Measurements from ENCODE around the gene MFSD1. TPM values are rescaled to one million over a fixed set of nuclear protein-coding genes. Genes with fewer than 3 reads are reported as not detected.

MFSD1 gene
- total and polyA plus RNA-seq, 12 donors: 11.3 to 45.5 (median 23.9) TPM

- no peaks in the 10 kb centered on the region for H3K9me3 ChIP-seq
- no peak for TF ChIP-seq CTCF (IDR thresholded peaks at IDR 0.05)
- H3K27ac ChIP-seq: no peak overlapping the region
- H3K27me3 ChIP-seq: no peaks in the 10 kb centered on the region
- intact Hi-C loops (cut with DNase I): loop anchor here in 1 of 10 donors (5.0 kb wide), 1 partner anchor 421 kb away; no protein-coding TSS in a partner anchor
- DNase-seq: no peak
- 91% methylated on average over 8 of the region's 8 CpGs for WGBS, 2 donors
- no peak for ATAC-seq
- no peak overlapping the region for H3K4me3 ChIP-seq
- no peaks in the 10 kb centered on the region for H3K4me1 ChIP-seq
- H3K36me3 ChIP-seq: no peaks in the 10 kb centered on the region
These were observed 39.5 kb downstream of the MFSD1 start for GRCh38 chr3:158841387-158841786.

GRCh38 chr3:158842976-158843375, 41.1 kb downstream of the MFSD1 start:
- ATAC-seq (no peak), DNase-seq (no peak)
- TF ChIP-seq CTCF (IDR thresholded peaks at IDR 0.05): no peak
- Histone ChIP-seq H3K27me3 (no peaks in the 10 kb centered on the region), H3K9me3 (no peaks in the 10 kb centered on the region), H3K4me3 (no peak overlapping the region), H3K4me1 (no peaks in the 10 kb centered on the region), H3K27ac (no peak overlapping the region), H3K36me3 (no peaks in the 10 kb centered on the region)
- 70 to 75% methylated on average over 3 of the region's 3 CpGs for WGBS, 2 donors
- intact Hi-C loops (cut with DNase I): loop anchor here in 1 of 10 donors (5.0 kb wide), 1 partner anchor 419 kb away; no protein-coding TSS in a partner anchor

GRCh38 chr3:158845765-158846350, 44.0 kb downstream of the MFSD1 start:
- H3K4me1 ChIP-seq: no peaks in the 10 kb centered on the region
- no peaks in the 10 kb centered on the region for H3K9me3 ChIP-seq
- 17 to 18% methylated on average over 5 of the region's 5 CpGs for WGBS, 2 donors
- ATAC-seq (peak in 1 of 8 donors; percentile 25), DNase-seq (peak in 1 of 2 donors; percentile 13)
- peak; percentile 29 to 76 (median 66) for TF ChIP-seq CTCF (IDR thresholded peaks at IDR 0.05)
- no peak overlapping the region for H3K4me3 ChIP-seq
- no peaks in the 10 kb centered on the region for H3K27me3 ChIP-seq
- H3K36me3 ChIP-seq: no peaks in the 10 kb centered on the region
- H3K27ac ChIP-seq: no peak overlapping the region
- intact Hi-C loops (cut with DNase I): loop anchor here in 7 of 10 donors (1.0 to 5.0 kb wide), 5 partner anchors 411 to 416 kb away; no protein-coding TSS in a partner anchor

- Histone ChIP-seq H3K9me3 (no peaks in the 10 kb centered on the region), H3K4me3 (no peak overlapping the region), H3K27ac (no peak overlapping the region), H3K4me1 (no peaks in the 10 kb centered on the region), H3K27me3 (no peaks in the 10 kb centered on the region), H3K36me3 (no peaks in the 10 kb centered on the region)
- ATAC-seq (no peak), DNase-seq (no peak)
- WGBS, 2 donors: 56 to 60% methylated on average over 3 of the region's 3 CpGs
- no peak for TF ChIP-seq CTCF (IDR thresholded peaks at IDR 0.05)
- intact Hi-C loops (cut with DNase I): loop anchor here in 6 of 10 donors (1.0 to 5.0 kb wide), 4 partner anchors 410 to 415 kb away; no protein-coding TSS in a partner anchor
These were observed 45.1 kb downstream of the MFSD1 start for GRCh38 chr3:158846803-158847451.

Data from heart right ventricle (tissue), 16 donors.